Measurements from ENCODE around the gene CDK5RAP1.
"Not testable (repeated sequence)": the region's sequence is repeated elsewhere in the genome, so short reads cannot be mapped to it uniquely, and the experiment has no call there.

The CDK5RAP1 gene

GRCh38 chr20:33401921-33402369 lies 626 bp upstream of the CDK5RAP1 start:
- Histone ChIP-seq H3K27ac (ENCODE audit: low read depth, low read length, severe bottlenecking) (no peak overlapping the region), H3K4me3 (ENCODE audit: extremely low read depth, insufficient read depth, low read length, poor library complexity, severe bottlenecking) (peak overlapping the region; percentile 69), H3K4me1 (ENCODE audit: control insufficient read depth, insufficient read depth, low read length, poor library complexity, severe bottlenecking) (no peaks in the 10 kb centered on the region), H3K9me3 (ENCODE audit: control insufficient read depth, low read length) (no peaks in the 10 kb centered on the region), H3K36me3 (ENCODE audit: control insufficient read depth, insufficient read depth, low read length) (peaks cover 9% of the 10 kb centered on the region)
- 54 to 67% methylated on average over 3 to 5 of the region's 8 CpGs for WGBS, 2 experiments (ENCODE audit: insufficient coverage in 2 of 2)

GRCh38 chr20:33400812-33401183 lies 521 bp downstream of the CDK5RAP1 start:
- H3K27ac ChIP-seq (ENCODE audit: low read depth, low read length, severe bottlenecking), result no peak overlapping the region
- H3K9me3 ChIP-seq (ENCODE audit: control insufficient read depth, low read length), result no peaks in the 10 kb centered on the region
- H3K36me3 ChIP-seq (ENCODE audit: control insufficient read depth, insufficient read depth, low read length), result peaks cover 12% of the 10 kb centered on the region
- 0 to 2% methylated on average over 7 of the region's 8 CpGs for WGBS, 2 experiments (ENCODE audit: insufficient coverage in 2 of 2)
- H3K4me1 ChIP-seq (ENCODE audit: control insufficient read depth, insufficient read depth, low read length, poor library complexity, severe bottlenecking), result no peaks in the 10 kb centered on the region
- H3K4me3 ChIP-seq (ENCODE audit: extremely low read depth, insufficient read depth, low read length, poor library complexity, severe bottlenecking), result peak overlapping the region; percentile 69

GRCh38 chr20:33399924-33400323 lies 1.4 kb downstream of the CDK5RAP1 start:
- WGBS, 2 experiments (ENCODE audit: insufficient coverage in 2 of 2), result 83 to 84% methylated on average over 5 to 6 of the region's 6 CpGs
- peaks cover 20% of the 10 kb centered on the region for H3K36me3 ChIP-seq (ENCODE audit: control insufficient read depth, insufficient read depth, low read length)
- H3K4me1 ChIP-seq (ENCODE audit: control insufficient read depth, insufficient read depth, low read length, poor library complexity, severe bottlenecking), result no peaks in the 10 kb centered on the region
- H3K27ac ChIP-seq (ENCODE audit: low read depth, low read length, severe bottlenecking), result no peak overlapping the region
- no peaks in the 10 kb centered on the region for H3K9me3 ChIP-seq (ENCODE audit: control insufficient read depth, low read length)
- H3K4me3 ChIP-seq (ENCODE audit: extremely low read depth, insufficient read depth, low read length, poor library complexity, severe bottlenecking), result peak overlapping the region; percentile 69

- WGBS, 2 experiments (ENCODE audit: insufficient coverage in 2 of 2), result 91 to 96% methylated on average over 2 to 4 of the region's 4 CpGs
- Histone ChIP-seq H3K4me3 (ENCODE audit: extremely low read depth, insufficient read depth, low read length, poor library complexity, severe bottlenecking) (no peak overlapping the region), H3K9me3 (ENCODE audit: control insufficient read depth, low read length) (no peaks in the 10 kb centered on the region), H3K27ac (ENCODE audit: low read depth, low read length, severe bottlenecking) (no peak overlapping the region), H3K4me1 (ENCODE audit: control insufficient read depth, insufficient read depth, low read length, poor library complexity, severe bottlenecking) (peaks cover 7% of the 10 kb centered on the region), H3K36me3 (ENCODE audit: control insufficient read depth, insufficient read depth, low read length) (peaks cover 66% of the 10 kb centered on the region)
Measured at GRCh38 chr20:33394718-33395117, 6.6 kb downstream of the CDK5RAP1 start.

GRCh38 chr20:33393609-33394008 lies 7.7 kb downstream of the CDK5RAP1 start:
- H3K27ac ChIP-seq (ENCODE audit: low read depth, low read length, severe bottlenecking), result no peak overlapping the region
- H3K36me3 ChIP-seq (ENCODE audit: control insufficient read depth, insufficient read depth, low read length), result peaks cover 69% of the 10 kb centered on the region
- no peak overlapping the region for H3K4me3 ChIP-seq (ENCODE audit: extremely low read depth, insufficient read depth, low read length, poor library complexity, severe bottlenecking)
- H3K9me3 ChIP-seq (ENCODE audit: control insufficient read depth, low read length), result no peaks in the 10 kb centered on the region
- H3K4me1 ChIP-seq (ENCODE audit: control insufficient read depth, insufficient read depth, low read length, poor library complexity, severe bottlenecking), result peaks cover 7% of the 10 kb centered on the region
- 83 to 100% methylated on average over 1 of the region's 4 CpGs for WGBS, 2 experiments (ENCODE audit: insufficient coverage in 2 of 2)

GRCh38 chr20:33391722-33392415 lies 9.4 kb downstream of the CDK5RAP1 start:
- no peak overlapping the region for H3K4me3 ChIP-seq (ENCODE audit: extremely low read depth, insufficient read depth, low read length, poor library complexity, severe bottlenecking)
- H3K36me3 ChIP-seq (ENCODE audit: control insufficient read depth, insufficient read depth, low read length), result peaks cover 74% of the 10 kb centered on the region
- peaks cover 11% of the 10 kb centered on the region for H3K4me1 ChIP-seq (ENCODE audit: control insufficient read depth, insufficient read depth, low read length, poor library complexity, severe bottlenecking)
- WGBS, 2 experiments (ENCODE audit: insufficient coverage in 2 of 2), result 91 to 100% methylated on average over 5 to 7 of the region's 9 CpGs
- H3K9me3 ChIP-seq (ENCODE audit: control insufficient read depth, low read length), result no peaks in the 10 kb centered on the region
- H3K27ac ChIP-seq (ENCODE audit: low read depth, low read length, severe bottlenecking), result peak overlapping the region; percentile 86

- H3K4me3 ChIP-seq (ENCODE audit: extremely low read depth, insufficient read depth, low read length, poor library complexity, severe bottlenecking); H3K9me3 ChIP-seq (ENCODE audit: control insufficient read depth, low read length); H3K27ac ChIP-seq (ENCODE audit: low read depth, low read length, severe bottlenecking): not testable (repeated sequence)
- WGBS, 2 experiments (ENCODE audit: insufficient coverage in 2 of 2), result 89 to 97% methylated on average over 7 to 23 of the region's 36 CpGs
- Histone ChIP-seq H3K36me3 (ENCODE audit: control insufficient read depth, insufficient read depth, low read length) (peaks cover 79% of the 10 kb centered on the region), H3K4me1 (ENCODE audit: control insufficient read depth, insufficient read depth, low read length, poor library complexity, severe bottlenecking) (peaks cover 11% of the 10 kb centered on the region)
Measured at GRCh38 chr20:33389326-33389725, 12.0 kb downstream of the CDK5RAP1 start.

- WGBS, 2 experiments (ENCODE audit: insufficient coverage in 2 of 2), result no CpG with 5 or more reads among the region's 3 CpGs
- Histone ChIP-seq H3K27ac (ENCODE audit: low read depth, low read length, severe bottlenecking) (no peak overlapping the region), H3K4me3 (ENCODE audit: extremely low read depth, insufficient read depth, low read length, poor library complexity, severe bottlenecking) (no peak overlapping the region), H3K4me1 (ENCODE audit: control insufficient read depth, insufficient read depth, low read length, poor library complexity, severe bottlenecking) (peaks cover 11% of the 10 kb centered on the region), H3K9me3 (ENCODE audit: control insufficient read depth, low read length) (no peaks in the 10 kb centered on the region), H3K36me3 (ENCODE audit: control insufficient read depth, insufficient read depth, low read length) (peaks cover 73% of the 10 kb centered on the region)
Measured at GRCh38 chr20:33388268-33388667, 13.1 kb downstream of the CDK5RAP1 start.

- Histone ChIP-seq H3K4me3 (ENCODE audit: extremely low read depth, insufficient read depth, low read length, poor library complexity, severe bottlenecking) (no peak overlapping the region), H3K27ac (ENCODE audit: low read depth, low read length, severe bottlenecking) (peak overlapping the region; percentile 57), H3K4me1 (ENCODE audit: control insufficient read depth, insufficient read depth, low read length, poor library complexity, severe bottlenecking) (peaks cover 7% of the 10 kb centered on the region), H3K9me3 (ENCODE audit: control insufficient read depth, low read length) (no peaks in the 10 kb centered on the region), H3K36me3 (ENCODE audit: control insufficient read depth, insufficient read depth, low read length) (peaks cover 69% of the 10 kb centered on the region)
- 88 to 89% methylated on average over 7 of the region's 7 CpGs for WGBS, 2 experiments (ENCODE audit: insufficient coverage in 2 of 2)
Measured at GRCh38 chr20:33387177-33387576, 14.1 kb downstream of the CDK5RAP1 start.

- WGBS, 2 experiments (ENCODE audit: insufficient coverage in 2 of 2), result 100% methylated on average over 1 of the region's 1 CpG
- peaks cover 69% of the 10 kb centered on the region for H3K36me3 ChIP-seq (ENCODE audit: control insufficient read depth, insufficient read depth, low read length)
- no peaks in the 10 kb centered on the region for H3K9me3 ChIP-seq (ENCODE audit: control insufficient read depth, low read length)
- no peak overlapping the region for H3K4me3 ChIP-seq (ENCODE audit: extremely low read depth, insufficient read depth, low read length, poor library complexity, severe bottlenecking)
- peaks cover 4% of the 10 kb centered on the region for H3K4me1 ChIP-seq (ENCODE audit: control insufficient read depth, insufficient read depth, low read length, poor library complexity, severe bottlenecking)
- H3K27ac ChIP-seq (ENCODE audit: low read depth, low read length, severe bottlenecking), result no peak overlapping the region
Measured at GRCh38 chr20:33386673-33387072, 14.6 kb downstream of the CDK5RAP1 start.

- peaks cover 79% of the 10 kb centered on the region for H3K36me3 ChIP-seq (ENCODE audit: control insufficient read depth, insufficient read depth, low read length)
- no CpG with 5 or more reads among the region's 2 CpGs for WGBS, 2 experiments (ENCODE audit: insufficient coverage in 2 of 2)
Measured at GRCh38 chr20:33377366-33377765, 24.0 kb downstream of the CDK5RAP1 start.

More at GRCh38 chr20:33377366-33377765, 24.0 kb downstream of the CDK5RAP1 start:
- H3K27ac ChIP-seq (ENCODE audit: low read depth, low read length, severe bottlenecking), result no peak overlapping the region
- no peak overlapping the region for H3K4me3 ChIP-seq (ENCODE audit: extremely low read depth, insufficient read depth, low read length, poor library complexity, severe bottlenecking)
- H3K4me1 ChIP-seq (ENCODE audit: control insufficient read depth, insufficient read depth, low read length, poor library complexity, severe bottlenecking), result peaks cover 8% of the 10 kb centered on the region
- H3K9me3 ChIP-seq (ENCODE audit: control insufficient read depth, low read length), result no peaks in the 10 kb centered on the region
